Adipocyte (in vitro differentiated cells): ENCODE results near the gene PLPPR1.

Experiments used
- DNase-seq: peaks from one replicate; pipeline ENCODE4 v3.0.0-alpha.2; 2015; ENCODE audit warnings: low read depth
- H3K27me3 ChIP-seq: replicated peaks from 2 replicates; pipeline ENCODE4 v1.7.0; 2013; ENCODE audit warnings: mild to moderate bottlenecking, low read length, moderate library complexity; ENCODE audit not compliant: control insufficient read depth, insufficient read depth
- H3K36me3 ChIP-seq: 2 replicates; pipeline ENCODE4 v1.7.0; 2013; ENCODE audit warnings: low read length, mild to moderate bottlenecking, moderate library complexity; ENCODE audit not compliant: control insufficient read depth, insufficient read depth, severe bottlenecking
- H3K4me1 ChIP-seq: 2 replicates; pipeline ENCODE4 v1.7.0; 2013; ENCODE audit warnings: mild to moderate bottlenecking, low read length, moderate library complexity; ENCODE audit not compliant: control insufficient read depth, insufficient read depth
- H3K4me3 ChIP-seq: 2 replicates; pipeline ENCODE4 v1.7.0; 2013; ENCODE audit warnings: mild to moderate bottlenecking, low read length, moderate library complexity
- H3K9ac ChIP-seq: 2 replicates; pipeline ENCODE4 v1.7.0; 2013; ENCODE audit warnings: mild to moderate bottlenecking, low read length, moderate library complexity
- H3K9me3 ChIP-seq: 2 replicates; pipeline ENCODE4 v1.7.0; 2013; ENCODE audit warnings: mild to moderate bottlenecking, low read length, moderate library complexity; ENCODE audit not compliant: control insufficient read depth

Gene PLPPR1

GRCh38 chr9:101307051-101307450 is 278.5 kb downstream of the PLPPR1 start:
- H3K4me3 ChIP-seq, result no peak overlapping the region
- no peak for DNase-seq
- H3K9me3 ChIP-seq, result no peaks in the 10 kb centered on the region
- no peaks in the 10 kb centered on the region for H3K4me1 ChIP-seq
- peaks cover 54% of the 10 kb centered on the region for H3K27me3 ChIP-seq
- no peak overlapping the region for H3K9ac ChIP-seq
- H3K36me3 ChIP-seq, result no peaks in the 10 kb centered on the region

GRCh38 chr9:101307524-101308213 is 279.1 kb downstream of the PLPPR1 start:
- Histone ChIP-seq H3K4me1 (peaks cover 4% of the 10 kb centered on the region), H3K4me3 (no peak overlapping the region), H3K36me3 (no peaks in the 10 kb centered on the region), H3K9me3 (no peaks in the 10 kb centered on the region), H3K9ac (no peak overlapping the region), H3K27me3 (peaks cover 54% of the 10 kb centered on the region)
- DNase-seq, result peak; percentile 4

DNA sequence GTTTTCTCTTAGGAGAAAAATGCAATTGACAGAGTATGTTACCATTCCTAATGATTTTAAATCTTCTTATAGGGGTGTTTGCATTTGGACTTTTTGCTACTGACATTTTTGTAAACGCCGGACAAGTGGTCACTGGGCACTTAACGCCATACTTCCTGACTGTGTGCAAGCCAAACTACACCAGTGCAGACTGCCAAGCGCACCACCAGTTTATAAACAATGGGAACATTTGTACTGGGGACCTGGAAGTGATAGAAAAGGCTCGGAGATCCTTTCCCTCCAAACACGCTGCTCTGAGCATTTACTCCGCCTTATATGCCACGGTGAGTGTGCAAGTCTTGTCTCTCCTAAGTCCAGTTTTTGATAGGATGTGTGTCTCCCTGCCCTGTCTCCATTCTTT is 280.6 kb downstream of the PLPPR1 start:
- Histone ChIP-seq H3K36me3 (no peaks in the 10 kb centered on the region), H3K9ac (no peak overlapping the region), H3K4me3 (no peak overlapping the region), H3K4me1 (peaks cover 5% of the 10 kb centered on the region), H3K27me3 (peaks cover 51% of the 10 kb centered on the region), H3K9me3 (no peaks in the 10 kb centered on the region)
- no peak for DNase-seq

- Histone ChIP-seq H3K27me3 (peaks cover 35% of the 10 kb centered on the region), H3K4me1 (peaks cover 5% of the 10 kb centered on the region), H3K36me3 (no peaks in the 10 kb centered on the region), H3K4me3 (no peak overlapping the region), H3K9me3 (no peaks in the 10 kb centered on the region), H3K9ac (no peak overlapping the region)
- no peak for DNase-seq
Observed at GRCh38 chr9:101311191-101311590, 282.7 kb downstream of the PLPPR1 start.

DNA sequence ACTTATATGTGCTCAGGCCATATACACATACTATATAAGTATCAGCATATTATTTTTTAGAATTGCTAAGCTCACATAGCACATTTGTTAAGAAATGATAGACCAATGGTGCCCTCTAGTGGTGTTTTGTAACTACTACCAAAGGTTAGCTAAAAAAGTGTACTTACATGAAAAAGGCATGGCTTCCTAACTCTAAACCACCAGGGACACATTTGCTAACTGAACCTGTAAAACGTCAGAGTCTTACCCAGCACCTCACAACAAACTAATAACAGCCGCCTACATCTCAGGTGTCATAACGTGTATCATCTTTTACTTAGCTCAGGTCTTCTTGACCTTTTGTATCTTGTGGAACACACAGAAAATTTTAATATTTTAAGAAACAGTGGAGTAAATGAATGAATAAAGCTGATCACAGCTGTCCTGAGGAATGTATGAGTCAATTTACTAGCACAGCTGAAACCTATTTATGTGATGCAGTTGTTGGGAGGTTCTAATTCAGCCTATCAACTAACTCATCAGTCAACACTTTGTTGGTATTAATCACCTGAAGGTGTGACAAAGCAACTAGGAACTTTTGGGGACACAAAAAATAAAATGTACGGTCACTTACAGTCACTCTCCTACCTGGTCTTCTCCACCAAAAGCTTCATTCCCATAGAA is 283.4 kb downstream of the PLPPR1 start:
- no peak overlapping the region for H3K4me3 ChIP-seq
- DNase-seq, result peak; percentile 95
- no peak overlapping the region for H3K9ac ChIP-seq
- peaks cover 5% of the 10 kb centered on the region for H3K4me1 ChIP-seq
- no peaks in the 10 kb centered on the region for H3K36me3 ChIP-seq
- no peaks in the 10 kb centered on the region for H3K9me3 ChIP-seq
- H3K27me3 ChIP-seq, result peaks cover 28% of the 10 kb centered on the region

- no peak overlapping the region for H3K9ac ChIP-seq
- no peak for DNase-seq
- H3K4me3 ChIP-seq, result no peak overlapping the region
- H3K4me1 ChIP-seq, result peaks cover 5% of the 10 kb centered on the region
- no peaks in the 10 kb centered on the region for H3K9me3 ChIP-seq
- H3K27me3 ChIP-seq, result peaks cover 25% of the 10 kb centered on the region
- H3K36me3 ChIP-seq, result no peaks in the 10 kb centered on the region
Observed at GRCh38 chr9:101312661-101313060, 284.1 kb downstream of the PLPPR1 start.

DNA sequence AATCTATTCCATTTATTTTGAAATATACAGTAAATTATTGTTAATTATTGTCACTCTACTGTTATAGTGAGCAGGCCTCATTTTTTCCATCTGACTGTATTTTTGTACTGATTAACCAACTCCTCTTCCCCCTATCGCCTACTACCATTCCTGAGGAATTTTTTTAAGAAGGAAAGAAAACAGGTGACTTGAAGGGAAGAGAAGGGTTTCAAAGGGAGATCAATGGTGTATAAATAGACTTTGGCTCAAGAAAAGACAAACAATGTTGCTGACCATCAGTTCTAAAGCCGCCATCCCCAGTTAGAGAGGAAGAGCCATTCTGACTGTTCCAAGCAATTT is 286.6 kb downstream of the PLPPR1 start:
- peaks cover 5% of the 10 kb centered on the region for H3K4me1 ChIP-seq
- H3K36me3 ChIP-seq, result no peaks in the 10 kb centered on the region
- no peak overlapping the region for H3K4me3 ChIP-seq
- H3K9me3 ChIP-seq, result no peaks in the 10 kb centered on the region
- peaks cover 7% of the 10 kb centered on the region for H3K27me3 ChIP-seq
- H3K9ac ChIP-seq, result no peak overlapping the region
- no peak for DNase-seq

- peaks cover 1% of the 10 kb centered on the region for H3K4me1 ChIP-seq
- H3K9me3 ChIP-seq, result no peaks in the 10 kb centered on the region
- DNase-seq, result no peak
- peaks cover 3% of the 10 kb centered on the region for H3K27me3 ChIP-seq
- H3K9ac ChIP-seq, result no peak overlapping the region
- H3K36me3 ChIP-seq, result no peaks in the 10 kb centered on the region
- no peak overlapping the region for H3K4me3 ChIP-seq
Observed at GRCh38 chr9:101317735-101318134, 289.2 kb downstream of the PLPPR1 start.

DNA sequence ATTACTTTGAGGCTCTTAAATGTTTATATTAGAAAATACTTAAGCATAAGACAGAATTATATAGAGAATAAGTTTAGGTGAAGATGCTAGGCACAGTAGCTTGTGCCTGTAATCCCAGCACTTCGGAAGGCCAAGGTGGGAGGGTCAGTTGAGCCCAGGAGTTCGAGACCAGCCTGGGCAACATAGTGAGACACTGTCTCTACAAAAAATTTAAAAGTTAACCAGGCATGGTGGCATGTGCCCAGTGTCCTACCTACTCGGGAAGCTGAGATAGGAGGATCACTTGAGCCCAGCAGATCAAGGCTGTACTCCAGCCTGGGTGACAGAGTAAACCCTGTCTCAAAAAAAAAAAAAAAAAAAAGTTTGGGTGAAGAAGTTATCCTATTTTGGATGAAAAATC is 294.6 kb downstream of the PLPPR1 start:
- peaks cover 3% of the 10 kb centered on the region for H3K27me3 ChIP-seq
- no peaks in the 10 kb centered on the region for H3K36me3 ChIP-seq
- no peak overlapping the region for H3K4me3 ChIP-seq
- H3K9ac ChIP-seq, result no peak overlapping the region
- no peaks in the 10 kb centered on the region for H3K4me1 ChIP-seq
- DNase-seq, result no peak
- H3K9me3 ChIP-seq, result peaks cover 2% of the 10 kb centered on the region

DNA sequence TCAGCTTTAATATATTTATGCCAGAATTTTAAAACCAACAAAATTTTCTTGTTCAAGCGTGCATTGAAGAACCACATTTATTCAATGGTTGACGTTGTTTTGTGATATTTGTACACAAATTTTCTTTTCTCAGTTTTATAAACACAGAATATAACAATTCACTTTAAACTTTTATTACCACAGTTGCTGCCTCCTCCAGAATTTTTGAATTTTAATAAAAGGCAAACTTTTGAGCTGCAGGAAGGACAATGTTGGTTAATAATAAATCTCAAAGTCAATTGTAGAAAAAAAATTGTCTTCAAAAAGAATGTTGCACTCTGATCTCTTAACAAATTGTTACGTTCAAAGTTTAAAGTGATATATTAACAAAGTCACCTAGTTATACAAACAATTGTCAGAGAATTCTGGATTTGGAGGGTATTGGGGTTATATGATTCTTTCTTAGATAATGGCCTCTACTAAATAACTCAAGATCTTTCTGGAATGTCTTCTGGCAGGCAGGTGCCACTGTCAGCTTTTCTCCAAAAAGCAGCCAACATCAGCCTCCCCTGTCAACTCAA is 295.8 kb downstream of the PLPPR1 start:
- peaks cover 3% of the 10 kb centered on the region for H3K9me3 ChIP-seq
- H3K9ac ChIP-seq, result no peak overlapping the region
- DNase-seq, result no peak
- H3K27me3 ChIP-seq, result peaks cover 3% of the 10 kb centered on the region
- H3K36me3 ChIP-seq, result no peaks in the 10 kb centered on the region
- H3K4me1 ChIP-seq, result no peaks in the 10 kb centered on the region
- no peak overlapping the region for H3K4me3 ChIP-seq

GRCh38 chr9:101325053-101325452 is 296.5 kb downstream of the PLPPR1 start:
- H3K4me1 ChIP-seq, result no peaks in the 10 kb centered on the region
- peaks cover 3% of the 10 kb centered on the region for H3K9me3 ChIP-seq
- H3K36me3 ChIP-seq, result no peaks in the 10 kb centered on the region
- H3K9ac ChIP-seq, result no peak overlapping the region
- H3K27me3 ChIP-seq, result no peaks in the 10 kb centered on the region
- no peak for DNase-seq
- H3K4me3 ChIP-seq, result no peak overlapping the region
